Nasal cavity respiratory epithelium epithelial cell of viscerocranial mucosa (primary cell): ENCODE measurements around the gene PURB. TPM values are rescaled to one million over a fixed set of nuclear protein-coding genes. Genes with fewer than 3 reads are reported as not detected.

ENCODE experiments used
- total RNA-seq: library from RNA; depleted of rRNA; stranded (reverse); fragments of >200 nt; gene quantifications from 2 replicates; pipeline ENCODE4 v1.2.3, GENCODE V29; 2014

Gene PURB
- 26.7 and 45.6 TPM in 2 replicates for total RNA-seq

DNA sequence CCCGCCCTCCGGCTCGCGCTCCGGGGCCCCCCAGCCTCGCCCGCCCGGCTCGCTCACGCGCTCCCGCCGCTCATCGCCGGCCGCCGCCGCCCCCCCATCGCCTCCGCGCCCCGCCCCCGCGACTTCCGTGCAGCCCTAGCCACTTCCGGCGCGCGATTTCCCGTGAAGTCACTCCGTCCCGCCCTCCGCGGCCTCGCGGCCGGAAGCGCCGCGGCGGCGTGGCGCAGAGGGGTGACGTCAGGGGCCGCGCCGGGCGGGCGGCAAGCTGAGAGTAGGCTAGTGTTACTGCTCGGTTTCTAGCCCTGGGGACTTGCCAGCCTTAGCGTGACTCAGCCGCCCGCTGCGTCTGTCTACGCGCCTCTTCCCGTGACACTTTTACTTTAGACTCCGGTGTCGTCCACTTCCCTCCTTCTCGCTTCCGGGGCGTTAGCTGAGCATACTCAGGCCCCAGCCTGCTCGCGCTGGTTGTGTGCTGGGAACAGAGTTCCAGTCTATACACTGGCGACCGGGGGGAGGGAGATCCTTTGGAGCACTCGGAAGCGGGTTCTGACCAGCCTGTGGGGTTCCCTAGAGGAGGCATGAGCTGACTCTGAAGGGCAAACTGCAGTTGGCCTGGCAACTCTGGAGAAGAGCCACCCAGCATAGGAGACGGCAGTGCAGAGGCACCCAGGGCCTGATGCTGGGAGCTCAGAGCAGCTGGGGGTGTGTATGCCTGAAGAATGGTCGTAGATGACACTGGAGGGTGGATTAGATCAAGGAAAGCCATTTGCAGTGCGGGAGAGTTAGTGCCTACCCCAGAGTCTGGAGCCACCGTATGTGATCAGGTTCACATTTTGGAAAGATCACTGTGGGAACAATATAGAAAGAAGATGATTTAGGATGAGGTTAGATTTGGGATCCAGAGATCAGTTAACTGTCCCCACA lies at the start of gene PURB:
TSS of gene PURB (minus strand) at position 137 of the 924 bp plus-strand sequence. CDS start 182 bp downstream, outside the sequence.

DNA sequence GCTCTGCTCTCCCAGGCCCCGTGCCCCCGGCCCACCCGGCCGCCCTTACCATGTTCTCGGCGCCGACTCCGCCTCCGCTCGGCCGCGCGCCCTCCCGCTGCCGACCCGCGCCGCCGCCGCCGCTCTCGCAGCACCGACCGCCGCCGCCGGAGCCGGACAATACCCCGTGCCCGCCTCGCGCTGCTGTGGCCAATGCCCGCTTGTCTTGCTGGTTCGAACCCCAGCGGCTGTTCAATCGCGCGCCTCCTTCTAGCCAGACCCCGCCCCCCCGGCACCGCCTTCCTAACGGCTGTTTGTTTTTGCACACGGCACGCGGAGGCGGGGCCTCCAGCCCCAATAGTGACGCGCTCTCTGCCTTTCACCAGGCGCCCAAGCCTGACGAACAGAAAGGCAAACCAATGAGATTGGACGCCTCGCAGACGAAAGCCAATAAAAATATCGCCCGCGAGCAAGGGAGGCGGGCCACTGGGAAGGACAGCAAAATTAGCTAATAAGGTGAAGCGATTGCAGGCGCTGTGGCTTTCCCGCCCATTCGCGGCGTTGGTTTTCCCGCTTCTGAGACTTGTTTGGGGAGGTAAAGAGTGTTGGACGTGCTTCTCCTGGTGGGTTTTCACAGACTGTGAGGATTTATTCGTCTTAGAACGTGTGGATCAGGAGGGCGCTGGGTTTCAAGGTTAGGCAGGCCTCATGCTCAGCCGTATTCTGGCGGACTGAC lies 37.3 kb downstream of the PURB start, which contains the start of gene H2AZ2:
TSS of gene H2AZ2 (minus strand) at position 168 of the 715 bp plus-strand sequence. CDS start at position 52, 116 bp downstream.

Other genes starting within 250 kb of the PURB start
- 4.8 and 14.2 TPM in 2 replicates for gene ZMIZ2, start 136.7 kb downstream of the PURB start, total RNA-seq
- gene PPIA, start 88.8 kb downstream of the PURB start, total RNA-seq: 1,496 and 1,621 TPM in 2 replicates
- 98.1 and 104 TPM in 2 replicates for gene H2AZ2, start 37.4 kb downstream of the PURB start, total RNA-seq
- gene MYO1G, start 93.5 kb upstream of the PURB start, total RNA-seq: 0.14 and 0.34 TPM in 2 replicates
- 46.1 and 65.6 TPM in 2 replicates for gene CCM2, start 114.7 kb upstream of the PURB start, total RNA-seq
- gene NACAD, start 203.4 kb upstream of the PURB start, total RNA-seq: 0.34 and 0.43 TPM in 2 replicates
- 89.9 and 109 TPM in 2 replicates for gene TBRG4, start 226.2 kb upstream of the PURB start, total RNA-seq